Fibroblast of mammary gland (primary cell): ENCODE measurements around the gene BLTP3A.
"Not testable (repeated sequence)": the region's sequence is repeated elsewhere in the genome, so short reads cannot be mapped to it uniquely, and the experiment has no call there.

Experiments used
- DNase-seq: peaks from one replicate; pipeline ENCODE4 v3.0.0-alpha.2; 2010; ENCODE audit warnings: low read depth
- H3K4me3 ChIP-seq: 2 replicates; pipeline ENCODE4 v1.5.1; 2011; ENCODE audit warnings: low read depth, mild to moderate bottlenecking, low read length, moderate library complexity; ENCODE audit not compliant: control insufficient read depth
- CTCF ChIP-seq: conservative IDR thresholded peaks from 2 replicates; pipeline ENCODE4 v1.5.1; 2011; ENCODE audit warnings: low read depth, low read length, inconsistent platforms; ENCODE audit not compliant: control insufficient read depth, insufficient read depth

Gene BLTP3A

GRCh38 chr6:34746104-34746846 lies 45.6 kb upstream of the BLTP3A start:
- no peak overlapping the region for H3K4me3 ChIP-seq
- no peak for TF ChIP-seq CTCF
- DNase-seq: no peak

GRCh38 chr6:34748757-34749156 lies 43.1 kb upstream of the BLTP3A start:
- no peak overlapping the region for H3K4me3 ChIP-seq
- TF ChIP-seq CTCF: no peak

GRCh38 chr6:34756513-34756856 lies 35.4 kb upstream of the BLTP3A start:
- peak; percentile 28 for TF ChIP-seq CTCF
- peak; percentile 43 for DNase-seq
- peak overlapping the region; percentile 87 for H3K4me3 ChIP-seq

More at GRCh38 chr6:34748757-34749156, 43.1 kb upstream of the BLTP3A start:
- DNase-seq: no peak

GRCh38 chr6:34757687-34758274 lies 34.1 kb upstream of the BLTP3A start:
- DNase-seq: no peak
- no peak for TF ChIP-seq CTCF
- H3K4me3 ChIP-seq: peak overlapping the region; percentile 87

- no peak for TF ChIP-seq CTCF
- DNase-seq: no peak
- no peak overlapping the region for H3K4me3 ChIP-seq
Observed at GRCh38 chr6:34760108-34760507, 31.8 kb upstream of the BLTP3A start.

- not testable (repeated sequence) for H3K4me3 ChIP-seq, DNase-seq
Observed at GRCh38 chr6:34761681-34762080, 30.2 kb upstream of the BLTP3A start.

- DNase-seq: no peak
- TF ChIP-seq CTCF: no peak
- no peak overlapping the region for H3K4me3 ChIP-seq
Observed at GRCh38 chr6:34768148-34768547, 23.7 kb upstream of the BLTP3A start.
